Endometrial microvascular endothelial cells (primary cell): ENCODE data around the gene UBE2D4. TPM values are rescaled to one million over a fixed set of nuclear protein-coding genes. Genes with fewer than 3 reads are reported as not detected.
"Not testable (repeated sequence)": the region's sequence is repeated elsewhere in the genome, so short reads cannot be mapped to it uniquely, and the experiment has no call there.

Source experiments
- in situ Hi-C: cut with HindIII; loops from 2 replicates; pipeline ENCODE4 v1.10.0; 2017; ENCODE audit warnings: low sequenced_read_pairs, low pct_unique_long_range_greater_than_20kb; ENCODE audit errors: inconsistent ontology term
- total RNA-seq: library from RNA; depleted of rRNA; stranded (reverse); fragments of >200 nt; gene quantifications from one replicate; pipeline ENCODE4 v1.2.3, GENCODE V29; 2015; ENCODE audit errors: inconsistent ontology term

UBE2D4 gene
- total RNA-seq, 1 donor from 2014 or later: 24.8 TPM

DNA sequence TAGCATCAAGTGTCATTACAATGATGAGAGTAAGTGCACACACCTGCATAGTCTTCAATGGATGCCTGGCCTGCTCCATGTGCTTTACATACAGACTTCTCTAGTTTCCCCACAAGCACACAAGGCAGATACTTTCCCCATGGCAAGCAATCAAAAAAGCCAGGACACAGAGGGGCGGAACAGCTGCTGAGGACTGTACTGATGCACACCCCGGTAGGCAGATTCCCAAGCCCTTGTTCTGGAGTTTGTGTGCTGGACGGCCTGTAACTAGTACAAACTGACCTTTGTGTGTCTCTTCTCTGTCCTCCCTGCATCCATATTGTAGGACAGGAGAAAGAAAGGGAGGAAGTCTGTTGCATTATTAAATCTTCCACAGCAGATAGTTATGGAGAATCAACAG, 25.8 kb downstream of the UBE2D4 start:
- in situ Hi-C loops: no loop called here

DNA sequence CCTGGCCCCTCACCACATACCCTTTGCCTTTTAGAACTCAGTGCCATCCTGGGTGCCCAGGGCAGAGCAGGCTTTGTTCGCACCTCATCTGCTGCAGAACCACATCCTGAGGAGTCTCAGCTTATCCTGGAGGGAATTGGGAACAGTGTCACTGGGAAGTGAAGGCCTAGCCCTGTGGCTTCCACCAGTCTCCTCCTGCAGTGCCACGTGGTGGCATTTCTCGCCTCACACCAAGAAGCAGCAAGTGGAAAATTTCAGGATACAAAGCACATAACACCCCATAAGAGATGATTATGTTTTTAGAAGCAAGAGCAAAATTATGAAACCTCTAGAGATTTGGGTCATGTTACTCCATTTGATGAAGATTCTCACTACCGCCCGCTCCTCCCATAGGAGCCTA, 26.8 kb downstream of the UBE2D4 start:
- in situ Hi-C loops: no loop called here

DNA sequence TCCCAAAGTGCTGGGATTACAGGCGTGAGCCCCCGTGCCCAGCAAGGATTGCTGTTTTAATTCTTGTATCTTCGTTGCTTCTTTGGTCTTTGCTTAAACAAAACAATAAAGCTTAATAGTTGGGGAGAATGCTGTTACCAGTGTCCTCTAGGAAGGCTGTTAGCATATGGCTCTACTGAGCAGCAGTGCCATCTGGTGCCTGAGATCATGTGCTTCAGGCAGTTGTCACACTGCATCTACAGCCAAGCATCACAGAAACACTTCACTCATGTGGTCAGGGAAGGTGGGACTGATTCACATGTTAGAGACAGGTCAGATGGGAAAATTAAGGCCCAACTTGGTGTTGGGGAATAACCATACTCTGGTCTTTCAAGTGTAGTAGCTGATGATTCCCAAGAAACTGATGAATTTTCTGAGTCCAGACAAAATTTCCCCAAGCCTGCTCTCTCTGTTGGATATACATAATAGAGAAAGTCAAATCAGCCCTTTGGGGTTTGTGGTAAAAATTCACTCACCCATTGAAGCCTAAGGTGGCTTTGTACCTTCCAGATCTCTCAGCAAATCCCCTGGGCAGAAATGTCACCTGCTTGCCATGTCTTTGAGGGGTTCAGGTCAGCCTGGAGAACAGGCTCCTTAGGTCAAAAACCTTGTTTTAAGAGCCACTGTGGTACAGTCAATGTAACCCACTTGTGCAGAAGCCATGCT, 28.4 kb downstream of the UBE2D4 start:
- in situ Hi-C loops: no loop called here

DNA sequence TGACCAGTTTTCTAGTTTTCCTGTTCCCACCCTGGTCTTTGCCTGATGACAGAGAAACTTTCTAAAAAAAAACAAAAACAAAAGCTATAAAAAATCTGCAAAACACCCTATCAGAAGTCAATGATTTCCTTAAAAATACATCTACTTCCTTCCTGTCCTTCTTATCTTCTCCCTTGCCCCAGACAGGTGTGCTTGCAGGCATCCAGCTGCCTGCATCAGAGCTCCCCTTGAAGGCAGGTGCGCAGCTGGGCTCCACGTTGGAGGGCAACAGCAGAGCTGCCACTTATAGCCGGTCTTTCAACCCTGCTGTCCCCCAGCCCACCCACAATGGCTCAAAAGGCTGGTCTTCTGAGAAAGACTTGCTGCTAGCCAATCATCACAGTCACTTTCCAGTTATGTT, 29.8 kb downstream of the UBE2D4 start:
- in situ Hi-C loops: no loop called here

DNA sequence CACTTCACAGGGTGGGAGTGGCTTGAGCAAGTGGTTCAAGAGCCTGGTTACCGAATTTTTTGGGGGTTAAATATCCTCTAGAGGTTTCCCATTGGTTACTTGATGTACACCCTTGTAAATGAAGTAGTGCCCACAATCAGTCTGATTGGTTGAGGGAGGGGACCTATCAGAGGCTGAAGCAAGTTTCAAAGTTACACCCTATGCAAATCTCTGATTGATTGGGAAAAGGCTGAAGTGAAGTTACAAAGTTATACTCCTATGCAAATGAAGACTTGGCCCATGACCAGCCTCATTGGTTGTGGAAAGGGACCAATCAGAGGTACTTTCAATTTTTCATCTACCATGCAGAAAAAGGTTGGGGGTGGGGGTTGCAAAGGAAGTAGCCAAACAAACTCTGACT, 34.7 kb downstream of the UBE2D4 start:
- in situ Hi-C loops: no loop called here

DNA sequence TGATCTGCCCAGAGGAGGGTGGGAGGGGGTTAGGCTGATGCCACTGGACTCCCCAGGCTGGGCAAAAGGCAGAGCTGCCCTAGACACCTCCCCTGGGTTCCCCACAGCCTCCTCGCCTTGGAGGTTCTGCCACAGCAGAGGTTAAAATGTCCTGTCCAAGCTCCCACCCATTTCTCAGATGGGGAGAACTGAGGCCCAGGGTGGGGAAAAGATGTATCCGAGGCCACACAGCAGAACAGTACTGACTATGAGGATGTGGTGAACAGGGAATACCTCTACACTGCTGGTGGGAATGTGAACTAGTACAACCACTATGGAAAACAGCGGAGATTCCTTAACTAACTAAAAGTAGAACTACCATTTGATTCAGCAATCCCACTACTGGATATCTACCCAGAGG, 40.2 kb downstream of the UBE2D4 start:
- in situ Hi-C loops: not testable (repeated sequence)

DNA sequence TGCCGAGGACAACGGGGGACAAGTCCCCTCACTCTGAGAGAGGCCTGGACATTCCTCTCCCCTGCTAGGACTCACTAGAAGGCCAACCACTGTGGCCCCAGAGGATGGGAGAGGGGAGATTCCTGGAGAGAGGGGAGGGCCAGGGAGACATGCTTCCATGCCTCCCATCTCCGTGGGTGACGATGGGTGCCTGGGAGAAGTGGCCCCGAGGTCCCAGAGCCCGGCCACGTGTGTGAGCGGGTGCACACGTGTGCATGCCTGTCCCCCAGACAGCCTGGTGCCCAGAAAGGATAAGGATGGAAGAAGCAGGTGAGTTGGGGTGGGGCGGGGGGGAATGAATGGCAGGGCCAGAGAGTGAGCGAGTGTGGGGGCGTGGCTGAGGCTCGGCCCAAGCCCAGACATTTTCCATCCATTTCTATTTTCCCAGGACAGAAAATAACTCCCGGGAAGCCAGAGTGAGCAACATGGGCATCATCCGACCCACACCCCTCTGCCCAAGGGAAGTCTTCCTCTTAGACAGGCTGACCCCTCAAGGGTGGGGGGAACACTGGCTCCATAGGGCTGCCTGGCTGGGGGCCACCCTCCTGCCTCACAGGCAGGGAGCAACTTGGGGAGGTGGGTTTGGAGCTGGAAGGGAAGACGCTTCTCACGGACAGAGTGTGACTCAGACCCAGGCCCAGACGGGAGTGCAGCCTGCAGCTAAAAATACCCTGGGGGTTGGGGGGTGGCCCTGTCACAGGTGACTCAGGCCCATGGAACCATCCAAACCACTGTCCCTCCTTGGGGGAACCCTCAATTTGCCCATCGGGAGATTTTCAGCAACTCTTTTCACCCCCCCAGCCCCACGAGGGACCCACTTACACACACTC, 42.2 kb downstream of the UBE2D4 start:
- in situ Hi-C loops: not testable (repeated sequence)

GRCh38 chr7:43969586-43969985, 43.4 kb downstream of the UBE2D4 start:
- in situ Hi-C loops: not testable (repeated sequence)

DNA sequence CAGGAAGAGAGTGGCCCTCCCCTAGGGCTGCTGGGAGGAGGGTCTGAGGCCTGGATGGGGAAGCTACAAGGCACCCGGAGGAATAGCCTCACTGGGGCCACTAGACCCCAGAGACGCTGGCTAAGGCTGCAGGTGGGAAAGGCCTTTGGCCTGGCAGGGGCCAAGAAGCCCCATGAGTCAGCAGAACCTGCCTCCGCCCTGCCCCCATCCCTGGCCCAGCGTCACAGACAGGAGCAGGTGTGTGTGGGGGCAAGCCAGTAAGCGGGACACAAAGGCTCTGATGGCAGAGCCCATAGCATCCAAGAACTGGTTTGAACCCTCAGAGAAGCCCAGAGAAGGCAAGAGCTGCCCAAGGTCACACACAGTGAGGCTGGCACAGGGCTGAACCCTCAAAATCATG, 44.5 kb downstream of the UBE2D4 start:
- in situ Hi-C loops: not testable (repeated sequence)

GRCh38 chr7:43974033-43974573, 47.9 kb downstream of the UBE2D4 start:
- in situ Hi-C loops: not testable (repeated sequence)

GRCh38 chr7:43974725-43975482, 48.7 kb downstream of the UBE2D4 start:
- in situ Hi-C loops: not testable (repeated sequence)

GRCh38 chr7:43977525-43977924, 51.3 kb downstream of the UBE2D4 start:
- in situ Hi-C loops: no loop called here

- in situ Hi-C loops: not testable (repeated sequence)
Measured at GRCh38 chr7:43978102-43978501, 51.9 kb downstream of the UBE2D4 start.

GRCh38 chr7:43982848-43983247, 56.6 kb downstream of the UBE2D4 start:
- in situ Hi-C loops: not testable (repeated sequence)

GRCh38 chr7:43983736-43984135, 57.5 kb downstream of the UBE2D4 start:
- in situ Hi-C loops: not testable (repeated sequence)

DNA sequence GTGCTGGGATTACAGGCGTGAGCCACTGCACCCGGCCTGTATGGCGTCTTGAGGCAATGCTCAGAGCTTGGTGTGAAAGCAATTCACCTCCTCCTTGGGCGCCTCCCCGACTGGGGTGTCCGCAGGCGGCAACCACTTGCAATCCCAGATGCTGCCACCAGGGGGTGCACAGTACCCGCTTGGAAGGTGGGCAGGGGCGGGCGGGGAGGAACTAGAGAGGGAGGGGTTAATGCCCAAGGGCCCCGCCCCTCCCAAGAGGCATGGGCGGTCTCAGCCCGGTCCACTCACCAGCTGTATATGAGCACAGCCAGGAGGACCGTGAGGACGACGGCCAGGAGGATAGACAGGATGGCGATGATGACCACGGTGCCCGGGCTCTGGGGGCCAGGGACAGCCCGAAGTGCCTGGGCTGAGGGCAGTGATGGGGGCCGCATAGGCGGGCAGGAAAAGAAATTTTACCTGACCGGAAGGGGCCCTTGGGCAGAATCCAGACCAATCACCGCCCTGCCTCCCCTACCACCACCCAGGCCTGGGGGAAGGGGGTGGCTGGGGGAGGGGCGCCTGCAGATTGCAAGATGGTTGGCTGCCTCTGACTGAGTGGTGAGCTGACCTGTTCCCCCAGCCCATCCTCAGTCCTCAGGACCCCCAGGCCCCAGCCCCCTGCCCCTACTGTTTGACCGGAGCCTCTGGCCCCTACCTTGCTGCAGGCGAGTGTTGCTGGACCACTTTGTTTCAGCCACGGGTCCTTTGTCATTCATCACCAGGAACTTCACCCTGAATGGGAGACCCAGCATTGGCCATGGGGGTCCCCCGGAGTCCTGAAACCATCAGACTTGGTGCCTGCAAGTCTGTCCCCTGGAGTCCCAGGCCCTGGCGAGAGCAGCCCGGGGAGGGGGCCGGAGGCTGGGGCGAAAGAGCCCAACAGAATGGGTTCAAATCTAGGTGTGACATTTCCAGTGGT, 59.9 kb downstream of the UBE2D4 start:
- in situ Hi-C loops: not testable (repeated sequence)

GRCh38 chr7:43987476-43987875, 61.2 kb downstream of the UBE2D4 start:
- in situ Hi-C loops: not testable (repeated sequence)

- in situ Hi-C loops: not testable (repeated sequence)
Measured at GRCh38 chr7:43990011-43990585, 63.9 kb downstream of the UBE2D4 start.
